Adipocyte (in vitro differentiated cells): ENCODE measurements around the gene LEFTY2.
A peak's percentile ranks its signal among the peaks of the same experiment; 100 is the strongest.
"Not testable (repeated sequence)": the region's sequence is repeated elsewhere in the genome, so short reads cannot be mapped to it uniquely, and the experiment has no call there.

ENCODE experiments used
- DNase-seq: peaks from one replicate; pipeline ENCODE4 v3.0.0-alpha.2; 2015; ENCODE audit warnings: low read depth
- H3K27me3 ChIP-seq: replicated peaks from 2 replicates; pipeline ENCODE4 v1.7.0; 2013; ENCODE audit warnings: mild to moderate bottlenecking, low read length, moderate library complexity; ENCODE audit not compliant: control insufficient read depth, insufficient read depth
- H3K36me3 ChIP-seq: 2 replicates; pipeline ENCODE4 v1.7.0; 2013; ENCODE audit warnings: low read length, mild to moderate bottlenecking, moderate library complexity; ENCODE audit not compliant: control insufficient read depth, insufficient read depth, severe bottlenecking
- H3K4me1 ChIP-seq: 2 replicates; pipeline ENCODE4 v1.7.0; 2013; ENCODE audit warnings: mild to moderate bottlenecking, low read length, moderate library complexity; ENCODE audit not compliant: control insufficient read depth, insufficient read depth
- H3K4me3 ChIP-seq: 2 replicates; pipeline ENCODE4 v1.7.0; 2013; ENCODE audit warnings: mild to moderate bottlenecking, low read length, moderate library complexity
- H3K9ac ChIP-seq: 2 replicates; pipeline ENCODE4 v1.7.0; 2013; ENCODE audit warnings: mild to moderate bottlenecking, low read length, moderate library complexity
- H3K9me3 ChIP-seq: 2 replicates; pipeline ENCODE4 v1.7.0; 2013; ENCODE audit warnings: mild to moderate bottlenecking, low read length, moderate library complexity; ENCODE audit not compliant: control insufficient read depth

Gene LEFTY2

GRCh38 chr1:225972344-225973152, 31.5 kb upstream of the LEFTY2 start:
- H3K4me1 ChIP-seq, result no peaks in the 10 kb centered on the region
- H3K9ac ChIP-seq, result no peak overlapping the region
- no peak overlapping the region for H3K4me3 ChIP-seq
- no peaks in the 10 kb centered on the region for H3K36me3 ChIP-seq
- H3K27me3 ChIP-seq, result no peaks in the 10 kb centered on the region
- no peak for DNase-seq
- no peaks in the 10 kb centered on the region for H3K9me3 ChIP-seq

- H3K27me3 ChIP-seq, H3K9me3 ChIP-seq, H3K9ac ChIP-seq, DNase-seq, H3K36me3 ChIP-seq, H3K4me1 ChIP-seq, H3K4me3 ChIP-seq: not testable (repeated sequence)
These were observed 29.7 kb upstream of the LEFTY2 start for GRCh38 chr1:225970592-225971157.

- not testable (repeated sequence) for H3K36me3 ChIP-seq, H3K9me3 ChIP-seq, H3K4me1 ChIP-seq, H3K27me3 ChIP-seq, H3K9ac ChIP-seq, DNase-seq, H3K4me3 ChIP-seq
These were observed 28.7 kb upstream of the LEFTY2 start for GRCh38 chr1:225969751-225970150.

- no peaks in the 10 kb centered on the region for H3K9me3 ChIP-seq
- DNase-seq, result no peak
- no peak overlapping the region for H3K4me3 ChIP-seq
- H3K36me3 ChIP-seq, result no peaks in the 10 kb centered on the region
- H3K9ac ChIP-seq, result no peak overlapping the region
- H3K4me1 ChIP-seq, result no peaks in the 10 kb centered on the region
- H3K27me3 ChIP-seq, result peaks cover 13% of the 10 kb centered on the region
These were observed 24.2 kb upstream of the LEFTY2 start for GRCh38 chr1:225965231-225965630.

- Histone ChIP-seq H3K4me1 (no peaks in the 10 kb centered on the region), H3K9ac (no peak overlapping the region), H3K27me3 (peaks cover 13% of the 10 kb centered on the region), H3K9me3 (no peaks in the 10 kb centered on the region), H3K4me3 (no peak overlapping the region), H3K36me3 (no peaks in the 10 kb centered on the region)
- no peak for DNase-seq
These were observed 22.9 kb upstream of the LEFTY2 start for GRCh38 chr1:225963735-225964530.

GRCh38 chr1:225962440-225962975, 21.5 kb upstream of the LEFTY2 start:
- H3K27me3 ChIP-seq, result peaks cover 13% of the 10 kb centered on the region
- no peaks in the 10 kb centered on the region for H3K36me3 ChIP-seq
- DNase-seq, result peak; percentile 14
- no peaks in the 10 kb centered on the region for H3K9me3 ChIP-seq
- no peak overlapping the region for H3K4me3 ChIP-seq
- H3K9ac ChIP-seq, result no peak overlapping the region
- no peaks in the 10 kb centered on the region for H3K4me1 ChIP-seq

- Histone ChIP-seq H3K4me1 (no peaks in the 10 kb centered on the region), H3K4me3 (no peak overlapping the region), H3K9ac (no peak overlapping the region), H3K36me3 (no peaks in the 10 kb centered on the region), H3K9me3 (no peaks in the 10 kb centered on the region), H3K27me3 (peaks cover 13% of the 10 kb centered on the region)
- no peak for DNase-seq
These were observed 20.8 kb upstream of the LEFTY2 start for GRCh38 chr1:225961659-225962439.

- DNase-seq, result no peak
- H3K36me3 ChIP-seq, result no peaks in the 10 kb centered on the region
- no peaks in the 10 kb centered on the region for H3K9me3 ChIP-seq
These were observed 17.0 kb upstream of the LEFTY2 start for GRCh38 chr1:225958041-225958440.

GRCh38 chr1:225954753-225955152, 13.7 kb upstream of the LEFTY2 start:
- peaks cover 30% of the 10 kb centered on the region for H3K27me3 ChIP-seq
- no peaks in the 10 kb centered on the region for H3K36me3 ChIP-seq
- DNase-seq, result no peak
- no peak overlapping the region for H3K4me3 ChIP-seq
- H3K4me1 ChIP-seq, result no peaks in the 10 kb centered on the region
- no peak overlapping the region for H3K9ac ChIP-seq
- no peaks in the 10 kb centered on the region for H3K9me3 ChIP-seq

More at GRCh38 chr1:225958041-225958440, 17.0 kb upstream of the LEFTY2 start:
- Histone ChIP-seq H3K27me3 (peaks cover 25% of the 10 kb centered on the region), H3K4me3 (no peak overlapping the region), H3K9ac (no peak overlapping the region), H3K4me1 (no peaks in the 10 kb centered on the region)

- H3K9me3 ChIP-seq, result no peaks in the 10 kb centered on the region
- H3K4me1 ChIP-seq, result no peaks in the 10 kb centered on the region
- no peaks in the 10 kb centered on the region for H3K36me3 ChIP-seq
- DNase-seq, result no peak
- no peak overlapping the region for H3K4me3 ChIP-seq
- no peak overlapping the region for H3K9ac ChIP-seq
- H3K27me3 ChIP-seq, result peaks cover 42% of the 10 kb centered on the region
These were observed 12.3 kb upstream of the LEFTY2 start for GRCh38 chr1:225953315-225953714.
